ENCODE measurements around the gene STAT4.

STAT4 gene

GRCh38 chr2:191037351-191037750 is 113.4 kb downstream of the STAT4 start:
- no peak for DNase-seq

GRCh38 chr2:191036363-191036762 is 114.4 kb downstream of the STAT4 start:
- no peak for DNase-seq

DNA sequence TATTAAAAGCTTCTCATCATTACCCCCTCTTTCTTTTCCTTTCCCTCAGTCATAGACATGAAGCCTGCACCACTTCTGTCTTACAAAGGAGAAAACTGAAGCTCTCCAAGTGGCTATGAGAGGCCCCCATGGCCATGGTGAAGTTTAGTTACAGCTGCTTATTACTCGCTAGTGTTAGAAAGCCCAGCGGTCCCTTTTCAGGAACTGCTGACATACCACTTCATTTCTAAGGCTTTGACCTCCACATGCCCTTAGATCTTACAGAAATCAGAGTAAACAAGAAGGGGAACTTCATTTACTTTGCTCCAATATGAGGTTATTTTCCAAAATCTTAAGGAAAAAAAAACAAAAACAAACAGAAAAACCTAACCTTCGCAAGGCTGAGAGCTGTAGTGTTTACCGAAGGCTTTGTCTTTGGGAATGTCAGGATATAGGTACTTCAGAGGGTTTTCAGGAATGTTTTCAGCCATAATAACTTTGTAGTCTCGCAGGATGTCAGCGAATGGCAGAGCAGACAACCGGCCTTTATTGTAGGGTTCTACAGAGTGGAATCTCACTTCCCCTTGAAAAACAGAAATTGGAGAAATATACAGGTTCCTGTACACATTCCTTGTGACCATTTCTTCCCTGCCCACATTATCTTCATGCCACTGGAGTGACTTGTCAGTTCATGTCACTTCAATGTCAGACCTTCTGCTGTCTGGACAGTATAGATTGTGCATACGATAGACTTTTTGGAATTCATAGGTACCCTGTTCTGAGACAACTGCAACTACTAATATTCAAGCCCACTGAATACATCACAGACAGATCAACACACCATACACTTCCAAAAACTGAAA is 118.0 kb downstream of the STAT4 start:
- DNase-seq = no peak

- no peak for DNase-seq
Observed at GRCh38 chr2:191031256-191031655, 119.5 kb downstream of the STAT4 start.

GRCh38 chr2:191030521-191031154 is 120.2 kb downstream of the STAT4 start:
- DNase-seq = peak; percentile 60

GRCh38 chr2:191029280-191029950 is 121.4 kb downstream of the STAT4 start:
- no peak for DNase-seq

- no peak for DNase-seq
Observed at GRCh38 chr2:191026377-191026776, 124.4 kb downstream of the STAT4 start.

DNA sequence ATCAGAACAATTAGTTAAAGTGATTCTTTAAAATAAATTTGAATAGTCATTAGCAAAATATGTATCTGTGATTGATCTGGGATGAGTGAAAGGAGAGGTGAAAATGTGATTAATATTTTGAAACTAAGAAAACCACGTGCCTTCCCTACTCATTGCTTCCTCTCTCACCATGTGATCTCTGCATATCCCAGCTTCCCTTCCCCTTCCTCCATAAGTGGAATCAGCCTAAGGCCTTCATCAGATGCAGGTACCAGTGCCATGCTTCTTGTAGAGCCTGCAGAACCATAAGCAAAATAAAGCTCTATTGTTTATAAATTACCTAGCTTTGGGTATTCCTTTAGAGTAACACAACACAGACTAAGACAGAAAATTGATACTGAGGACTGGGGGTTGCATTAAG is 125.7 kb downstream of the STAT4 start:
- DNase-seq = no peak

DNA sequence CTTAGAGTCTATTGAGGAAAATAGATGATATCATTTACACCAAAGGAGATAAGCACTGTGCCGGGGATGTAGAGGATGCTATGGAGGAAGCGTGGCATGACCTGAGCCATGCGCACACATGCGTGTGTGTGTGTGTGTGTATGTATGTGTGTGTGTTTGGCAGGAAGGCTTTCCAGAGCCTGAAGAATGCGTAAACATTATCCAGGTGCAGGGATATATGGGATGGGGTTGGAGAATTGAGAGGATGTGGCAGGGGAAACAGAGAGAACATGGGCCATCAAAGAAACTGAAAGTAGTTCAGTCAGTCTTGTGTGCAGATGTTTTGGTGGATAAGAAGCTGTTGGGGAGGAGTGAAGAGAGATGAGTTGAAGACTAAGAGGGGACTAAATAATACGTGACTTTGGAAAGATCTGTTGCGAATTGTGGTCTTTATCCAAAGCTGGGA is 127.5 kb downstream of the STAT4 start:
- DNase-seq = no peak

DNA sequence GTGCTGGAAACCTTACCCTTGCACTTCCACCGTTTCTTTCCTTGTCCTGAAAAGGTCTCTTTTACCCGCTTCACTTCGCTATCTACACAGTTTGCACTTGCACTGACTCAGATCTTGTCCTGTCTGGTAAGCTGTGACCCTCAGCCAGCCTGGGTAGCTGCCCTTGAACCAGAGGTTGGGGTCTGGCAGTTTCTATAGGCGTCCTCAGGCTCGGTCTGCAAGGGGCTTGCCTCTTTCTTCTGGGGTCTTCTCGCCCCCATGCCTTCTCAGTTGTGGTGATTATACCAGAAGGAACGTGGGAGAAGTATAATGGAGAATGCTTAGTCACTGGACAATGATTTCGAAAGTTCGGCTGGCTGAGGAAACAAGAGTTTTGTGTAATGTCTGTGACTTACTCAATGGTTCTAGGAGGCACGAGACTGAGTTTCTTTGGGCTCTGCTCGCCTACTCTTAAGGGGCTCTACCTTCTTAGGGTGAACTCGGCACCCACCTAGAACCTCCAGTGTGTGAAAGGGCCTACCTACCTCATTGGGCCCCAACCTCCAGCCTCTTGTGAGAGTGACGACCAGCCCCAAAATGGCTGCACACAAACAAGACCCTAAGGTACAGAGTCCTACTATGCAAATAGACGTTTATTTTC is 129.9 kb downstream of the STAT4 start:
- DNase-seq = no peak

GRCh38 chr2:191020221-191020741 is 130.5 kb downstream of the STAT4 start:
- DNase-seq = peak; percentile 98

GRCh38 chr2:191019376-191019775 is 131.4 kb downstream of the STAT4 start:
- no peak for DNase-seq

GRCh38 chr2:191018643-191019119 is 132.1 kb downstream of the STAT4 start:
- DNase-seq = no peak

- no peak for DNase-seq
Observed at GRCh38 chr2:191018048-191018447, 132.7 kb downstream of the STAT4 start.

GRCh38 chr2:191015831-191016230 is 135.0 kb downstream of the STAT4 start:
- DNase-seq = no peak

DNA sequence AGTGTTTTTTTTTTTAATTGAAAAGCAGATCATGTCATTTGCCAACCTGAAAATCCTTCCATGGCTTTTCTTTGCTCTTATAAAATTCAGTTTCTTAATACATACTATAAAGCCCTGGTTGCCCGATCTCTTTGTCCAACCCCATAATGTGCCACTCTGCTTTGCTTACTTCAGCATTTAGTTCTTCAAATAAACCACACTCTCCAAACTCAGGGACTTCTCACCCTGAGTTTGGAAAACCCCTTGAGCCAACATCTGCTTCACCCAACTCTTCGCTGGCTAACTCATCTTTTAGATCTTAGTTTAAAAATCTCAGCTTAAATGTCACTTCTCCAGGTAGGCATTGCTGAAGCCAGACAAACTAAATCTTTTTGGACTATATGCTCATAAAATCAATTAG is 135.6 kb downstream of the STAT4 start:
- no peak for DNase-seq

GRCh38 chr2:191014653-191015020 is 136.2 kb downstream of the STAT4 start:
- no peak for DNase-seq

GRCh38 chr2:191013932-191014652 is 136.7 kb downstream of the STAT4 start, which contains the start of gene STAT1:
STAT1 (minus strand) TSS chr2:191014171; CDS start chr2:191010003, 4,168 bp downstream.
- DNase-seq = peak; percentile 95

GRCh38 chr2:191013682-191013931 is 137.2 kb downstream of the STAT4 start:
- DNase-seq = no peak

GRCh38 chr2:191012845-191013681 is 137.7 kb downstream of the STAT4 start:
- no peak for DNase-seq

DNA sequence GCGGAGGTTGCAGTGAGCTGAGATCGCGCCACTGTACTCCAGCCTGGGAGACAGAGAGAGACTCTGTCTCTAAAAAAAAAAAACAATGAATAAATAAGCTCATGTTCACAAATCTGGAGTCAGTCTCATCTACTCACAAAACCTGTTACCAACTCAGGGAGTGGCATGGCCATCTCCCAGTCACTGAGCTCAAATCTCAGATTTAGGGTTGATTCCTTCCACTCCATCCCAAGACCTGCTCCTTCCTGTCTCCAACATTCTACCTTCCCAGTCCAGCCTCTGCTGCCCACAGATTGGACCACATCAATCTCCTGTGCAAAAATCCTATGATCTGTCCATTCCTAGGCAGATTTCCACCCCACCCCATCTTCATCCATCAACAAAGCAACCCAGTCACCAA is 138.4 kb downstream of the STAT4 start:
- no peak for DNase-seq
